ENCODE measurements around the gene RFPL3.

The RFPL3 gene

GRCh38 chr22:32310777-32311176, 46.9 kb upstream of the RFPL3 start:
- Histone ChIP-seq H3K9ac (ENCODE audit: low read depth, low read length, poor library complexity) (no peak overlapping the region), H2AK5ac (ENCODE audit: low read depth, low read length) (peak overlapping the region; percentile 71), H2BK15ac (ENCODE audit: low read length) (no peak overlapping the region), H3K4ac (ENCODE audit: low read length) (no peak overlapping the region), H3K4me1 (ENCODE audit: control insufficient read depth in 2 of 2, insufficient read depth in 1 of 2, low read depth in 1 of 2, low read length in 2 of 2) (peaks cover 0 to 2% of the 10 kb centered on the region in 2 donors), H3K36me3 (replicated peaks in 1 of 2; ENCODE audit: control insufficient read depth in 2 of 2, insufficient read depth in 2 of 2, low read length in 2 of 2) (no peaks in the 10 kb centered on the region), H3K4me3 (ENCODE audit: low read length in 2 of 2) (no peak overlapping the region), H3K27me3 (ENCODE audit: control insufficient read depth in 3 of 3, insufficient read depth in 3 of 3, low read depth in 1 of 3, low read length in 3 of 3) (no peaks in the 10 kb centered on the region), H2AFZ (ENCODE audit: low read length) (no peak overlapping the region), H3K18ac (ENCODE audit: low read length) (no peak overlapping the region), H2BK12ac (ENCODE audit: low read length) (no peak overlapping the region), H3K14ac (ENCODE audit: low read length) (no peak overlapping the region), H2BK5ac (ENCODE audit: low read length) (peak overlapping the region; percentile 9), H4K91ac (ENCODE audit: low read depth, low read length, poor library complexity) (no peak overlapping the region), H3K9me3 (replicated peaks in 1 of 2; ENCODE audit: control insufficient read depth in 2 of 2, insufficient read depth in 1 of 2, low read depth in 1 of 2, low read length in 2 of 2) (no peaks in the 10 kb centered on the region), H3K23ac (ENCODE audit: low read depth, low read length, poor library complexity) (no peak overlapping the region), H3K27ac (replicated peaks; ENCODE audit: low read length) (no peak overlapping the region), H4K8ac (ENCODE audit: low read depth, low read length) (no peak overlapping the region), H3K79me1 (ENCODE audit: low read depth, low read length) (no peaks in the 10 kb centered on the region), H2BK120ac (ENCODE audit: low read depth, low read length) (no peak overlapping the region), H3K4me2 (ENCODE audit: insufficient read depth, low read length, poor library complexity, severe bottlenecking) (no peak overlapping the region)
- no CpG with 5 or more reads among the region's 5 CpGs for WGBS, 2 donors (ENCODE audit: extremely low coverage in 2 of 2, insufficient read length in 2 of 2, insufficient replicate concordance in 1 of 2)
- no peak for DNase-seq (ENCODE audit: low spot score)

- no CpG with 5 or more reads among the region's 11 CpGs for WGBS, 2 donors (ENCODE audit: extremely low coverage in 2 of 2, insufficient read length in 2 of 2, insufficient replicate concordance in 1 of 2)
- H3K4me1 ChIP-seq (ENCODE audit: control insufficient read depth in 2 of 2, insufficient read depth in 1 of 2, low read depth in 1 of 2, low read length in 2 of 2): peaks cover 0 to 2% of the 10 kb centered on the region in 2 donors
- no peaks in the 10 kb centered on the region for H3K27me3 ChIP-seq (ENCODE audit: control insufficient read depth in 3 of 3, insufficient read depth in 3 of 3, low read depth in 1 of 3, low read length in 3 of 3)
- no peak overlapping the region for H2BK15ac ChIP-seq (ENCODE audit: low read length)
- H2AK5ac ChIP-seq (ENCODE audit: low read depth, low read length): peak overlapping the region; percentile 71
- H3K9ac ChIP-seq (ENCODE audit: low read depth, low read length, poor library complexity): no peak overlapping the region
- H4K8ac ChIP-seq (ENCODE audit: low read depth, low read length): no peak overlapping the region
- H3K14ac ChIP-seq (ENCODE audit: low read length): peak overlapping the region; percentile 99
- H3K27ac ChIP-seq (replicated peaks; ENCODE audit: low read length): no peak overlapping the region
- H2AFZ ChIP-seq (ENCODE audit: low read length): no peak overlapping the region
- H3K36me3 ChIP-seq (replicated peaks in 1 of 2; ENCODE audit: control insufficient read depth in 2 of 2, insufficient read depth in 2 of 2, low read length in 2 of 2): no peaks in the 10 kb centered on the region
- H3K23ac ChIP-seq (ENCODE audit: low read depth, low read length, poor library complexity): no peak overlapping the region
- peak overlapping the region; percentile 81 for H2BK12ac ChIP-seq (ENCODE audit: low read length)
- no peak overlapping the region for H3K4ac ChIP-seq (ENCODE audit: low read length)
- H2BK5ac ChIP-seq (ENCODE audit: low read length): peak overlapping the region; percentile 9
- no peaks in the 10 kb centered on the region for H3K9me3 ChIP-seq (replicated peaks in 1 of 2; ENCODE audit: control insufficient read depth in 2 of 2, insufficient read depth in 1 of 2, low read depth in 1 of 2, low read length in 2 of 2)
- no peak for DNase-seq (ENCODE audit: low spot score)
- no peak overlapping the region for H3K4me3 ChIP-seq (ENCODE audit: low read length in 2 of 2)
- no peak overlapping the region for H2BK120ac ChIP-seq (ENCODE audit: low read depth, low read length)
- no peak overlapping the region for H3K4me2 ChIP-seq (ENCODE audit: insufficient read depth, low read length, poor library complexity, severe bottlenecking)
- H3K79me1 ChIP-seq (ENCODE audit: low read depth, low read length): no peaks in the 10 kb centered on the region
- peak overlapping the region; percentile 96 for H4K91ac ChIP-seq (ENCODE audit: low read depth, low read length, poor library complexity)
- H3K18ac ChIP-seq (ENCODE audit: low read length): peak overlapping the region; percentile 89
These were observed 46.1 kb upstream of the RFPL3 start for GRCh38 chr22:32311551-32312071.

- H2AK5ac ChIP-seq (ENCODE audit: low read depth, low read length): no peak overlapping the region
- no peaks in the 10 kb centered on the region for H3K9me3 ChIP-seq (replicated peaks in 1 of 2; ENCODE audit: control insufficient read depth in 2 of 2, insufficient read depth in 1 of 2, low read depth in 1 of 2, low read length in 2 of 2)
- no peak overlapping the region for H3K4ac ChIP-seq (ENCODE audit: low read length)
- no peak overlapping the region for H3K4me2 ChIP-seq (ENCODE audit: insufficient read depth, low read length, poor library complexity, severe bottlenecking)
- no peaks in the 10 kb centered on the region for H3K36me3 ChIP-seq (replicated peaks in 1 of 2; ENCODE audit: control insufficient read depth in 2 of 2, insufficient read depth in 2 of 2, low read length in 2 of 2)
- H2BK5ac ChIP-seq (ENCODE audit: low read length): no peak overlapping the region
- DNase-seq (ENCODE audit: low spot score): no peak
- WGBS, 2 donors (ENCODE audit: extremely low coverage in 2 of 2, insufficient read length in 2 of 2, insufficient replicate concordance in 1 of 2): no CpG with 5 or more reads among the region's 4 CpGs
- no peak overlapping the region for H3K4me3 ChIP-seq (ENCODE audit: low read length in 2 of 2)
- no peak overlapping the region for H3K27ac ChIP-seq (replicated peaks; ENCODE audit: low read length)
- no peak overlapping the region for H3K23ac ChIP-seq (ENCODE audit: low read depth, low read length, poor library complexity)
- no peaks in the 10 kb centered on the region for H3K79me1 ChIP-seq (ENCODE audit: low read depth, low read length)
- no peak overlapping the region for H2BK15ac ChIP-seq (ENCODE audit: low read length)
- H2BK120ac ChIP-seq (ENCODE audit: low read depth, low read length): no peak overlapping the region
- no peak overlapping the region for H3K14ac ChIP-seq (ENCODE audit: low read length)
- H2BK12ac ChIP-seq (ENCODE audit: low read length): no peak overlapping the region
- H3K18ac ChIP-seq (ENCODE audit: low read length): no peak overlapping the region
- peaks cover 0 to 2% of the 10 kb centered on the region in 2 donors for H3K4me1 ChIP-seq (ENCODE audit: control insufficient read depth in 2 of 2, insufficient read depth in 1 of 2, low read depth in 1 of 2, low read length in 2 of 2)
- H3K9ac ChIP-seq (ENCODE audit: low read depth, low read length, poor library complexity): no peak overlapping the region
- no peak overlapping the region for H4K8ac ChIP-seq (ENCODE audit: low read depth, low read length)
- no peak overlapping the region for H4K91ac ChIP-seq (ENCODE audit: low read depth, low read length, poor library complexity)
- H3K27me3 ChIP-seq (ENCODE audit: control insufficient read depth in 3 of 3, insufficient read depth in 3 of 3, low read depth in 1 of 3, low read length in 3 of 3): no peaks in the 10 kb centered on the region
- H2AFZ ChIP-seq (ENCODE audit: low read length): no peak overlapping the region
These were observed 44.9 kb upstream of the RFPL3 start for GRCh38 chr22:32312748-32313147.

- no peak overlapping the region for H4K8ac ChIP-seq (ENCODE audit: low read depth, low read length)
These were observed 44.1 kb upstream of the RFPL3 start for GRCh38 chr22:32313532-32313931.

More at GRCh38 chr22:32313532-32313931, 44.1 kb upstream of the RFPL3 start:
- H3K4me1 ChIP-seq (ENCODE audit: control insufficient read depth in 2 of 2, insufficient read depth in 1 of 2, low read depth in 1 of 2, low read length in 2 of 2): peaks cover 0 to 2% of the 10 kb centered on the region in 2 donors
- H2AK5ac ChIP-seq (ENCODE audit: low read depth, low read length): no peak overlapping the region
- H3K4ac ChIP-seq (ENCODE audit: low read length): no peak overlapping the region
- no peaks in the 10 kb centered on the region for H3K27me3 ChIP-seq (ENCODE audit: control insufficient read depth in 3 of 3, insufficient read depth in 3 of 3, low read depth in 1 of 3, low read length in 3 of 3)
- no peak overlapping the region for H3K27ac ChIP-seq (replicated peaks; ENCODE audit: low read length)
- no peak overlapping the region for H3K18ac ChIP-seq (ENCODE audit: low read length)
- no peaks in the 10 kb centered on the region for H3K79me1 ChIP-seq (ENCODE audit: low read depth, low read length)
- no peak overlapping the region for H3K23ac ChIP-seq (ENCODE audit: low read depth, low read length, poor library complexity)
- no peak overlapping the region for H2AFZ ChIP-seq (ENCODE audit: low read length)
- H3K9me3 ChIP-seq (replicated peaks in 1 of 2; ENCODE audit: control insufficient read depth in 2 of 2, insufficient read depth in 1 of 2, low read depth in 1 of 2, low read length in 2 of 2): no peaks in the 10 kb centered on the region
- H3K9ac ChIP-seq (ENCODE audit: low read depth, low read length, poor library complexity): no peak overlapping the region
- no peak overlapping the region for H3K14ac ChIP-seq (ENCODE audit: low read length)
- no peak overlapping the region for H2BK12ac ChIP-seq (ENCODE audit: low read length)
- no peak overlapping the region for H3K4me3 ChIP-seq (ENCODE audit: low read length in 2 of 2)
- H2BK15ac ChIP-seq (ENCODE audit: low read length): no peak overlapping the region
- no peak overlapping the region for H2BK5ac ChIP-seq (ENCODE audit: low read length)
- H3K4me2 ChIP-seq (ENCODE audit: insufficient read depth, low read length, poor library complexity, severe bottlenecking): no peak overlapping the region
- no peak for DNase-seq (ENCODE audit: low spot score)
- H3K36me3 ChIP-seq (replicated peaks in 1 of 2; ENCODE audit: control insufficient read depth in 2 of 2, insufficient read depth in 2 of 2, low read length in 2 of 2): no peaks in the 10 kb centered on the region
- no peak overlapping the region for H2BK120ac ChIP-seq (ENCODE audit: low read depth, low read length)
- H4K91ac ChIP-seq (ENCODE audit: low read depth, low read length, poor library complexity): no peak overlapping the region
